Panc1 (cell line): ENCODE results near the gene LASP1. TPM values are rescaled to one million over a fixed set of nuclear protein-coding genes. Genes with fewer than 3 reads are reported as not detected.

Source experiments
- ATAC-seq: fragments of 200-7000 bp; cut with Tn5 transposase; 2 replicates; pipeline ENCODE4 v1.9.1; 2020; ENCODE audit warnings: mild to moderate bottlenecking, moderate library complexity
- BruUV-seq: library from RNA; stranded (reverse); fragments of 400-500 nt; replicated peaks from 2 replicates; lab custom pipeline; 2021; lab: Mats Ljungman, UMichigan
- CTCF ChIA-PET: fragments of 300-600 bp; sonication (Branson Sonifier 250); formaldehyde crosslinking; loops from one replicate; lab custom pipeline; 2022; ENCODE audit warnings: antibody characterized with exemption; lab: Charles Lee
- POLR2A ChIA-PET: fragments of 300-600 bp; sonication (Branson Sonifier 250); formaldehyde crosslinking; loops from one replicate; lab custom pipeline; 2022; ENCODE audit warnings: antibody characterized with exemption; lab: Charles Lee
- DNase-seq: peaks from one replicate; pipeline ENCODE4 v3.0.0-alpha.2; 2010; ENCODE audit warnings: low read depth, low spot score
- H3K27ac ChIP-seq: 2 replicates; pipeline ENCODE4 v1.5.1; 2011; ENCODE audit warnings: mild to moderate bottlenecking, low read length, inconsistent platforms
- H3K27me3 ChIP-seq: fragments of 200-500 bp; sonication (Bioruptor generic); 2 replicates; pipeline ENCODE4 v1.6.0; 2014; ENCODE audit warnings: low read length, inconsistent platforms; ENCODE audit not compliant: control insufficient read depth, insufficient read depth
- H3K36me3 ChIP-seq: fragments of 200-500 bp; sonication (Bioruptor generic); 2 replicates; pipeline ENCODE4 v1.5.1; 2014; ENCODE audit warnings: inconsistent platforms, mild to moderate bottlenecking, low read length, moderate library complexity; ENCODE audit not compliant: control insufficient read depth, insufficient read depth
- H3K4me1 ChIP-seq: 2 replicates; pipeline ENCODE4 v1.5.1; 2011; ENCODE audit warnings: inconsistent platforms, mild to moderate bottlenecking, low read length, moderate library complexity; ENCODE audit not compliant: control insufficient read depth, insufficient read depth
- H3K4me3 ChIP-seq, 2 experiments: 2 replicates each; pipeline ENCODE4 v1.5.1; 2011 to 2012; ENCODE audit warnings: low read depth in 2 of 2, low read length in 2 of 2, mild to moderate bottlenecking in 2 of 2, inconsistent platforms in 1 of 2, moderate library complexity in 1 of 2
- H3K9me3 ChIP-seq: fragments of 200-500 bp; sonication (Bioruptor generic); 2 replicates; pipeline ENCODE4 v1.5.1; 2014; ENCODE audit warnings: low read depth, mild to moderate bottlenecking, inconsistent platforms, low read length, moderate library complexity; ENCODE audit not compliant: control insufficient read depth, insufficient read depth
- POLR2AphosphoS5 ChIP-seq: IDR thresholded peaks from 2 replicates; pipeline ENCODE4 v1.6.1; 2012; ENCODE audit warnings: mild to moderate bottlenecking, low read depth, low read length, moderate library complexity
- SIN3A ChIP-seq: IDR thresholded peaks from 2 replicates; pipeline ENCODE4 v1.6.1; 2012; ENCODE audit warnings: low read depth, mild to moderate bottlenecking, low read length, moderate library complexity, borderline replicate concordance; ENCODE audit not compliant: insufficient read depth
- TCF7L2 ChIP-seq: IDR thresholded peaks from 2 replicates; pipeline ENCODE4 v1.6.1; 2011; ENCODE audit warnings: mild to moderate bottlenecking, low read depth, low read length, inconsistent platforms
- in situ Hi-C: cut with HindIII; loops from 2 replicates; pipeline ENCODE4 v1.10.0; 2016; ENCODE audit warnings: low sequenced_read_pairs, low pct_unique_long_range_greater_than_20kb
- intact Hi-C: fragments of 100-400 bp; cut with micrococcal nuclease; formaldehyde crosslinking; loops from one replicate; pipeline ENCODE4 v1.10.0; 2022; ENCODE audit not compliant: unreplicated experiment
- total RNA-seq: library from RNA; stranded (reverse); gene quantifications from one replicate; pipeline ENCODE4 v1.2.1, GENCODE V29; 2021; ENCODE audit not compliant: unreplicated experiment
- TF ChIP-seq, protein P1 (sequence below): fragments of 450-650 bp; IDR thresholded peaks from 2 replicates; pipeline ENCODE4 v1.5.1; 2017; ENCODE audit warnings: mild to moderate bottlenecking
- TF ChIP-seq, protein P2 (sequence below), 2 experiments: IDR thresholded peaks; 2 replicates each; pipeline ENCODE4 v1.6.1; 2011 to 2012; ENCODE audit warnings: low read depth in 2 of 2, control low read depth in 1 of 2, low read length in 1 of 2, mild to moderate bottlenecking in 1 of 2, moderate library complexity in 1 of 2; ENCODE audit not compliant: insufficient read depth in 1 of 2

Gene LASP1
- total RNA-seq, 1 experiment from 2014 or later: 112 TPM

DNA sequence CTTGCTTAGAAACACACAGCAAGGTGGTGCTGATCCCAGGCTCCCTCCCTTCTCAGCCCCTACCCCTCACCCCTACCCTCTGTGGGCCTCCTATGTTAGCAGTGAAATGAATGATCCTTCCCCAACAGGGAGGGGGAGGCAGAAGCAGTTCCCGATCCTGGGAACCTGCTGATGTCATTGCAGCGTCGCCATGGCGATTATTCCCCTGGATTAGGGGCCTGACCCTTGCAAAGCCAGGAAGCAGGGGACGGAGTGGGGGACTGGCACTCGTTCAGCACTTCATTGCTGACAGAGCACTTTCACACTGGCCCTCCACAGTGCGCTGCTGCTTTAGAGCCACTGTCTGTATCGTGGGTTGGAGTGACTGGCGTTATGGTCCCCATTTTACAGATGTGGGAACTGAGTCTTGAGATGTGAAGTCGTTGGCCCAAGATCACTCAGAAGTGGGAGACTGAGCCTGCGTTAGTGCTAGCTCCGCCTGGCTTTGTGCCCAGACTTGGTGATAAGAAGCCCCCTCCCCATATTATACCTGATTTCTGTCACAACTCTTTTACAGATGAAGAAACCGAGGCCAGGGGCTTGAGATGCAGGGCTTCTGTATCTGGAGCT lies 26.6 kb downstream of the LASP1 start:
- BruUV-seq: no TSS peak
- DNase-seq (no peak), ATAC-seq (no peak)
- CTCF ChIA-PET: no interaction called here
- in situ Hi-C loops (no loop called here), intact Hi-C loops (no loop called here)
- Histone ChIP-seq H3K27ac (no peak overlapping the region), H3K4me1 (peaks cover 26% of the 10 kb centered on the region), H3K36me3 (no peaks in the 10 kb centered on the region), H3K27me3 (no peaks in the 10 kb centered on the region), H3K4me3 (no peak overlapping the region), H3K9me3 (no peaks in the 10 kb centered on the region)
- TF ChIP-seq, protein P1, sequence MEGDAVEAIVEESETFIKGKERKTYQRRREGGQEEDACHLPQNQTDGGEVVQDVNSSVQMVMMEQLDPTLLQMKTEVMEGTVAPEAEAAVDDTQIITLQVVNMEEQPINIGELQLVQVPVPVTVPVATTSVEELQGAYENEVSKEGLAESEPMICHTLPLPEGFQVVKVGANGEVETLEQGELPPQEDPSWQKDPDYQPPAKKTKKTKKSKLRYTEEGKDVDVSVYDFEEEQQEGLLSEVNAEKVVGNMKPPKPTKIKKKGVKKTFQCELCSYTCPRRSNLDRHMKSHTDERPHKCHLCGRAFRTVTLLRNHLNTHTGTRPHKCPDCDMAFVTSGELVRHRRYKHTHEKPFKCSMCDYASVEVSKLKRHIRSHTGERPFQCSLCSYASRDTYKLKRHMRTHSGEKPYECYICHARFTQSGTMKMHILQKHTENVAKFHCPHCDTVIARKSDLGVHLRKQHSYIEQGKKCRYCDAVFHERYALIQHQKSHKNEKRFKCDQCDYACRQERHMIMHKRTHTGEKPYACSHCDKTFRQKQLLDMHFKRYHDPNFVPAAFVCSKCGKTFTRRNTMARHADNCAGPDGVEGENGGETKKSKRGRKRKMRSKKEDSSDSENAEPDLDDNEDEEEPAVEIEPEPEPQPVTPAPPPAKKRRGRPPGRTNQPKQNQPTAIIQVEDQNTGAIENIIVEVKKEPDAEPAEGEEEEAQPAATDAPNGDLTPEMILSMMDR: no peak
- TF ChIP-seq POLR2AphosphoS5: no peak
- TF ChIP-seq SIN3A: no peak
- no peak for TF ChIP-seq TCF7L2
- TF ChIP-seq, protein P2, sequence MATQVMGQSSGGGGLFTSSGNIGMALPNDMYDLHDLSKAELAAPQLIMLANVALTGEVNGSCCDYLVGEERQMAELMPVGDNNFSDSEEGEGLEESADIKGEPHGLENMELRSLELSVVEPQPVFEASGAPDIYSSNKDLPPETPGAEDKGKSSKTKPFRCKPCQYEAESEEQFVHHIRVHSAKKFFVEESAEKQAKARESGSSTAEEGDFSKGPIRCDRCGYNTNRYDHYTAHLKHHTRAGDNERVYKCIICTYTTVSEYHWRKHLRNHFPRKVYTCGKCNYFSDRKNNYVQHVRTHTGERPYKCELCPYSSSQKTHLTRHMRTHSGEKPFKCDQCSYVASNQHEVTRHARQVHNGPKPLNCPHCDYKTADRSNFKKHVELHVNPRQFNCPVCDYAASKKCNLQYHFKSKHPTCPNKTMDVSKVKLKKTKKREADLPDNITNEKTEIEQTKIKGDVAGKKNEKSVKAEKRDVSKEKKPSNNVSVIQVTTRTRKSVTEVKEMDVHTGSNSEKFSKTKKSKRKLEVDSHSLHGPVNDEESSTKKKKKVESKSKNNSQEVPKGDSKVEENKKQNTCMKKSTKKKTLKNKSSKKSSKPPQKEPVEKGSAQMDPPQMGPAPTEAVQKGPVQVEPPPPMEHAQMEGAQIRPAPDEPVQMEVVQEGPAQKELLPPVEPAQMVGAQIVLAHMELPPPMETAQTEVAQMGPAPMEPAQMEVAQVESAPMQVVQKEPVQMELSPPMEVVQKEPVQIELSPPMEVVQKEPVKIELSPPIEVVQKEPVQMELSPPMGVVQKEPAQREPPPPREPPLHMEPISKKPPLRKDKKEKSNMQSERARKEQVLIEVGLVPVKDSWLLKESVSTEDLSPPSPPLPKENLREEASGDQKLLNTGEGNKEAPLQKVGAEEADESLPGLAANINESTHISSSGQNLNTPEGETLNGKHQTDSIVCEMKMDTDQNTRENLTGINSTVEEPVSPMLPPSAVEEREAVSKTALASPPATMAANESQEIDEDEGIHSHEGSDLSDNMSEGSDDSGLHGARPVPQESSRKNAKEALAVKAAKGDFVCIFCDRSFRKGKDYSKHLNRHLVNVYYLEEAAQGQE (IDR thresholded peaks at IDR 0.05; ENCODE audit: insufficient read depth in 1 of 2, low read depth in 2 of 2, low read length in 1 of 2): no peak
- POLR2A ChIA-PET: no interaction called here

DNA sequence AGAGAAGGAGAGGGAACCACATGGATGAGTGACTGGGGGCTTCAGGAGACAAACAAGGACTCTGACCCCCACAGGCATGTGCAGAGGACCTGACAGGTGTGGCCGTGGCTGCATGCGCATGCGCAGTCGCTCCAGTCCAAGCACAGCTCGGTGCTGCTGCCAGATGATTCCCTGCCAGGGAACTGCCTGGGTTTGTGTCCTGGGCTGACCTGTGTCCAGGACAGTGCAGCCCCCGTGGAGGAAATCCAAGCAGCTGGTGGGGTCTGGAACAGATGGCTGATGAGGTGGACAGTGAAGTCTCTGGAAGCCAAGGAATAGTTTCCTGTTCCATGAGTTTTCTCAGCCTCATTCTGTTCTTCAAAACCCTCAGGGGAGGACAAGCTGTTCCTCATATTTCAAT lies 27.3 kb downstream of the LASP1 start:
- CTCF ChIA-PET: no interaction called here
- in situ Hi-C loops: no loop called here
- Histone ChIP-seq H3K27me3 (no peaks in the 10 kb centered on the region), H3K4me1 (peaks cover 27% of the 10 kb centered on the region), H3K4me3 (no peak overlapping the region), H3K9me3 (no peaks in the 10 kb centered on the region), H3K36me3 (no peaks in the 10 kb centered on the region), H3K27ac (0 out of 2 replicates have a peak overlapping the region, but pooled peaks have one; percentile 23)
- TF ChIP-seq TCF7L2: no peak
- TF ChIP-seq, protein P2 (IDR thresholded peaks at IDR 0.05; ENCODE audit: insufficient read depth in 1 of 2, low read depth in 2 of 2, low read length in 1 of 2): no peak
- ATAC-seq: no peak
- intact Hi-C loops: no loop called here
- DNase-seq: no peak
- no TSS peak for BruUV-seq
- POLR2A ChIA-PET: no interaction called here
